ENCODE results near the gene HMCN1. TPM values are rescaled to one million over a fixed set of nuclear protein-coding genes. Genes with fewer than 3 reads are reported as not detected.
A peak's percentile ranks its signal among the peaks of the same experiment; 100 is the strongest.

HMCN1 gene
- total RNA-seq, 4 donors from 2014 or later: 53.0 to 87.9 (median 76.8) TPM

GRCh38 chr1:185785586-185785985 is 51.4 kb downstream of the HMCN1 start:
- TF ChIP-seq CTCF (IDR thresholded peaks at IDR 0.05): no peak
- TF ChIP-seq POLR2AphosphoS5 (IDR thresholded peaks at IDR 0.05): no peak
- TF ChIP-seq EP300 (IDR thresholded peaks at IDR 0.05): no peak
- TF ChIP-seq POLR2A (IDR thresholded peaks at IDR 0.05; ENCODE audit: low read depth): no peak
- intact Hi-C loops (cut with DNase I): no loop called here
- Histone ChIP-seq H3K27me3 (no peaks in the 10 kb centered on the region), H3K4me1 (peaks cover 14 to 41% (median 37%) of the 10 kb centered on the region in 4 donors), H3K9me3 (no peaks in the 10 kb centered on the region), H3K4me3 (no peak overlapping the region), H3K36me3 (no peaks in the 10 kb centered on the region), H3K27ac (replicated peaks in 1 of 4) (no peak overlapping the region)
- WGBS: 87% methylated on average over 3 of the region's 3 CpGs
- no peak for DNase-seq (ENCODE audit: extremely low spot score)

- TF ChIP-seq POLR2AphosphoS5 (IDR thresholded peaks at IDR 0.05): no peak
- no peak for TF ChIP-seq POLR2A (IDR thresholded peaks at IDR 0.05; ENCODE audit: low read depth)
- TF ChIP-seq CTCF (IDR thresholded peaks at IDR 0.05): no peak
- TF ChIP-seq EP300 (IDR thresholded peaks at IDR 0.05): no peak
- H3K36me3 ChIP-seq: no peaks in the 10 kb centered on the region
- no peak for DNase-seq (ENCODE audit: extremely low spot score)
- no peaks in the 10 kb centered on the region for H3K27me3 ChIP-seq
- intact Hi-C loops (cut with DNase I): no loop called here
- peaks cover 14 to 44% (median 39%) of the 10 kb centered on the region in 4 donors for H3K4me1 ChIP-seq
- H3K9me3 ChIP-seq: no peaks in the 10 kb centered on the region
- H3K4me3 ChIP-seq: no peak overlapping the region
- no peak overlapping the region for H3K27ac ChIP-seq (replicated peaks in 1 of 4)
- WGBS: 85% methylated on average over 3 of the region's 3 CpGs
Observed at GRCh38 chr1:185786524-185786923, 52.3 kb downstream of the HMCN1 start.

GRCh38 chr1:185787238-185787637 is 53.0 kb downstream of the HMCN1 start:
- TF ChIP-seq EP300 (IDR thresholded peaks at IDR 0.05): no peak
- no peak for TF ChIP-seq POLR2A (IDR thresholded peaks at IDR 0.05; ENCODE audit: low read depth)
- TF ChIP-seq POLR2AphosphoS5 (IDR thresholded peaks at IDR 0.05): no peak
- TF ChIP-seq CTCF (IDR thresholded peaks at IDR 0.05): no peak
- Histone ChIP-seq H3K9me3 (no peaks in the 10 kb centered on the region), H3K36me3 (no peaks in the 10 kb centered on the region), H3K27ac (replicated peaks in 1 of 4) (no peak overlapping the region), H3K27me3 (no peaks in the 10 kb centered on the region), H3K4me3 (no peak overlapping the region), H3K4me1 (peaks cover 14 to 44% (median 39%) of the 10 kb centered on the region in 4 donors)
- no peak for DNase-seq (ENCODE audit: extremely low spot score)
- WGBS: 86% methylated on average over 2 of the region's 2 CpGs
- intact Hi-C loops (cut with DNase I): no loop called here

- TF ChIP-seq POLR2AphosphoS5 (IDR thresholded peaks at IDR 0.05): no peak
- no peak for TF ChIP-seq EP300 (IDR thresholded peaks at IDR 0.05)
- 64% methylated on average over 3 of the region's 3 CpGs for WGBS
- intact Hi-C loops (cut with DNase I): no loop called here
- no peaks in the 10 kb centered on the region for H3K27me3 ChIP-seq
- H3K4me1 ChIP-seq: peaks cover 14 to 44% (median 39%) of the 10 kb centered on the region in 4 donors
- no peak for DNase-seq (ENCODE audit: extremely low spot score)
- no peak overlapping the region for H3K4me3 ChIP-seq
- no peak overlapping the region for H3K27ac ChIP-seq (replicated peaks in 1 of 4)
- no peaks in the 10 kb centered on the region for H3K36me3 ChIP-seq
- no peaks in the 10 kb centered on the region for H3K9me3 ChIP-seq
Observed at GRCh38 chr1:185788386-185788785, 54.2 kb downstream of the HMCN1 start.

GRCh38 chr1:185789501-185790193 is 55.5 kb downstream of the HMCN1 start:
- DNase-seq (ENCODE audit: extremely low spot score): no peak
- Histone ChIP-seq H3K27ac (replicated peaks in 1 of 4) (peak overlapping the region; percentile 25 to 49 (median 37)), H3K4me3 (no peak overlapping the region), H3K4me1 (peaks cover 14 to 44% (median 39%) of the 10 kb centered on the region in 4 donors), H3K27me3 (no peaks in the 10 kb centered on the region), H3K36me3 (no peaks in the 10 kb centered on the region), H3K9me3 (no peaks in the 10 kb centered on the region)
- intact Hi-C loops (cut with DNase I): no loop called here
- TF ChIP-seq EP300 (IDR thresholded peaks at IDR 0.05) (no peak), POLR2A (IDR thresholded peaks at IDR 0.05; ENCODE audit: low read depth) (no peak), POLR2AphosphoS5 (IDR thresholded peaks at IDR 0.05) (no peak), CTCF (IDR thresholded peaks at IDR 0.05) (no peak)
- WGBS: 88% methylated on average over 2 of the region's 2 CpGs

Measured in esophagus muscularis mucosa (tissue), 4 donors.